NCI-H69 (cell line): ENCODE measurements around the gene TMUB2.
"Not testable (repeated sequence)": the region's sequence is repeated elsewhere in the genome, so short reads cannot be mapped to it uniquely, and the experiment has no call there.

Source experiments
- DNase-seq: peaks from one replicate; lab custom pipeline; 2025; lab: John Stamatoyannopoulos, UW

Gene TMUB2

DNA sequence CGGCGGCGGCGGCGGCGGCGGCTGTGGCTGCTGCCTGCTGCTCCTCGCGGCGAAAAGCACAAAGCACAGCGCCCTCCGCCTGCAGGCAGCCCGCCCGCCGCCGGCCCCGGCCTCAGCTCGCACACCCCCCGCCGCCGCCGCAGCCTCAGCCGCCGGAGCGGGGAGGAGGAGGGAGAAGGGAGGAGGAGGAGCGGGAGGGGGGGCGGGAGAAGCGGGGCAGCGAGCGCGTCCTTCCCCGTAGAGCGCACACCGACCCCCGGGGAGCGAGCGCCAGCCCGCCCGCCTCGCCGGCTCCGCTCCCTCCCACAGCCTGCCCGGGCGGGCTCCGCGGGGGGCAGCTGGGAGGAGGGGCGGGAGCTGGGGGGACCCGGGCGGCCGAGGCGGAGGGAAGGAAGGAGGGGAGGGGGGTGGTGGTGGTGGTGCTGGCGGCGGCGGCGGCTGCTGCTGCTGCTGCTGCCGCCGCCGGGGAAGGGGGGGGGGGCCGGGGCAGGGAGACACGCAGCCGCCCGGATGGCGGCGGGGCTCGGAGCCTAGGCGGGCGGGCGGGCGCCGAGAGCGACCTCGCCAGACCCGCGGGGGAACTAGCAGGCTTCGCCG is 32.9 kb downstream of the TMUB2 start, which contains the start of gene UBTF:
Gene UBTF, minus strand, starts transcription at position 60 of the 597 bp plus-strand sequence. CDS start 1,446 bp downstream, outside the sequence.
- DNase-seq, result peak; percentile 97

DNA sequence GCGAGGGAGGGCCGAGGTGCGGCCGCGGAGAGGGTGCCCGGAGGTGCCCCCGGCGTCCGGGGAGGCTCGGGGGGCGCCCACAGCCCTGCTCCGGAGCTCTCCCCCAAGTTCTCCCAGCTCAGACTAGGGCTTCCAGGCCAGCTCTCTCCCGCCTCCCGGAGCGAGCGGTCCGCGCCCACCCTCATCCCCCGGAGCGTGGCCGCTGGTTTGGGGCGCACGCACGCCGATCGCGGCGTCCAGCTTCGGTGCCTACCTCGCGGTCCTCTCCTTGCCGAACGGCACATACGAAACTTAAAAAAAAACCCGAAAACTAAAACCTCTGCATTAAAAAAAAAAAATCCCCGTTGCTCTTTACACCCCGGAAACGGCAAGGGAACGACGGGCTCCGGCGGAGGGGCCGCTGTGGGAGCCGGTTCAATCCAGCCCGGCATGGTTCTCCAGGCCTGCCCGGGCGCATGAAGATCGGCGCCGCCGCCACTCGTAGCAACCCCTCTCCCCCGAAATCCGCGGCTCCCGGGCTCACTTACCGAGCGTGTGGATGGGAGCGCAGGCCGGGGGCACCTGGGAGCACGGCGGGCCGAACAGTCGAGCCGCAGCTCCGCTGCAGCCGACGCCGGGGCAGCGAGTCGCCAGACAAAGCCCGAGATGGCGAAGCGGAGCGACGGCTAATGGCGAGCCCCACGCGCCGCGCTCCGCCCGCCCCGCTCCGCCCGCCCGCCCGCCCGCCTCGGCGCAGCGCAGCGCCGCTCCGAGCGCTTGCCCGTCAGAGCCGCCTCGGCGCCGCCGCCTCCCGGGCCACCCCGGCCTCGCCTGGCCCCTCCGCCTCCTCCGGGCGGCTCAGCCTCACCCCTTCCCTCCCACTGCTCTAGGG is 33.7 kb downstream of the TMUB2 start:
- peak; percentile 75 for DNase-seq

DNA sequence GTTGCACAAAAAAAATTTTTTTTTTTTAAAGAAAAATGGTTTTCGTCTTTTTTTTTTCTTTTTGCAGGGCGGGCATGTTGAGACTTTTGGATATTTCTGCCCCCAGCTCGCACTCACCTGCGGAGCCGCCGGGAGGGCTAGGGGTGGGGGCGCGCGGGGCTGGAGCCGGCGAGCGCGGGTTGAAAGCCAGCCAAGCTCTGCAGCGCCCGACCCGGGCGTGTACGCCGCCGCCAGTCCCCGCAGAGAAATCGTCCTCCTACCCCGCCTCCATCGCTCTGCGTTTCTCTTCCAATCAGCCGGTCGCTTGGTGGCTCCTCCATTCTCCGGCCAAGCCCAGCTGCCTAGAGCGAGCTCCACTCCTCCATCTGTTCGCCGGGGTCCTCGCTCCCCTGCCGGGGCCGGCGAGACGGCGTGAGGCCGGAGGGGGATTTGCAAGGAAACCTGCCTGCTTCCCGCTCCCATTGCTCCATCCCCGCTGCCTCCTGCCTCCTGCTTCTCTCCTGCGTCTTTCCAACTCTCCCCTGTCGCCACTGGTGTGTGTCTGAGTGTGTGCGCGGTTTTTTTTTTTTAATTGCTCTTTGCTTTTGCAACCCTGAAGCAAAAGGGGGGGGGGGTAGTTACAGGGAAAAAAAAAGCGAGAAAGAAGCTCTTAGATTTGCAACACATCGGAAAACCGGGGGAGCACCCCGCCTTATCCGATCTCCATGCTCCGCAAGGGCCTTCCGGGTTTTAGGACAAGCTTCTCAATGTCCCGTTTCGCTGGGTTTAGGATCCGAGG is 34.5 kb downstream of the TMUB2 start:
- peak; percentile 90 for DNase-seq

DNA sequence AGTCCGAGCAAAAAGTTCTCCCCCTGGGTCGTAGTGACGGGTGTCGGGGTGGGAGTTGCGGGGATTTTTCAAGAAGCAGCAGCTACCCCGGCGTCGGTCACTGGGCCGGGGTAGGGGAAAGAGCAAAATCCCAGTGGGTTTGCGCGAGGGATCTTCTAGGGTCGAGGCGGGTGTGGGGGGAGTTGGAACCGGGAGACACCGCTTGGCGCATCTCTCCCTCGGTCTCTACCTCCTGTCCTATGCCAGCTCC is 35.0 kb downstream of the TMUB2 start:
- DNase-seq, result no peak

DNA sequence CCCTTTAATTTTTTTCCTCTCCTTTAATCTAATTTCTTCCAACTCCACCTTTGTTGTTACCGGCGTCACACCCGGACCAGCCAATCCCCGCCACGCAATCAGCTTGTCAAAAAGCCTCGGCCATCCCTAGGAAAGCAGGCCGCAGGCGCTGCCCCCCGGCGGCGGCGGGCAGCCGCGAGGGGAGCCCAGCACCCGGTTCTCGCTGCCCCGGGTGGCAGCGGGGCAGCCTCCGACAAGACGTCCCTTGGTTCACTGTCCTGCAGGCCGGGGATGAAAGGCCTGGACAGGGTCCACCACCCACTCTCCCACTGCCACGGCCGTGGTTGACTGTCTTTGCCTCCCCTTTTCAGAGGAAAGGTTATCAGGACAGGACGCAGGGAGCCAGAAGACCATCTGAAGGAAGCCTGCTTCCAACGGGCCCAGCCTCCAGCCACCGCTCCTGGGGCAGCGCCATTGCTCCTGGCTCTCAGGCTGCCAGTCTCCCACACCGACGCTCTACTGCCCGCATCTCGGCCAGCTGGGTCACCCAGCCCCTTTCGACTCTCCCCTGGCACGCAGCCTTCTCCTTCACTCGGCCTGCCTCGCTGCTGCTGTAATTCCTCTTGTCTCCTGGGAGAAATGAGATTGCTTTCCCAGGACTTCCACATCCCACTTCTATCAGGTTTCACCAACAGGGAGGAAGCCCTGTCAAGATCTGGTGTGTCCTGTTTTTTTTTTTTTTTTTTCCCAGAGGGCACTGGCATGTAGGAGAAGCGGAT is 35.5 kb downstream of the TMUB2 start:
- peak; percentile 88 for DNase-seq

DNA sequence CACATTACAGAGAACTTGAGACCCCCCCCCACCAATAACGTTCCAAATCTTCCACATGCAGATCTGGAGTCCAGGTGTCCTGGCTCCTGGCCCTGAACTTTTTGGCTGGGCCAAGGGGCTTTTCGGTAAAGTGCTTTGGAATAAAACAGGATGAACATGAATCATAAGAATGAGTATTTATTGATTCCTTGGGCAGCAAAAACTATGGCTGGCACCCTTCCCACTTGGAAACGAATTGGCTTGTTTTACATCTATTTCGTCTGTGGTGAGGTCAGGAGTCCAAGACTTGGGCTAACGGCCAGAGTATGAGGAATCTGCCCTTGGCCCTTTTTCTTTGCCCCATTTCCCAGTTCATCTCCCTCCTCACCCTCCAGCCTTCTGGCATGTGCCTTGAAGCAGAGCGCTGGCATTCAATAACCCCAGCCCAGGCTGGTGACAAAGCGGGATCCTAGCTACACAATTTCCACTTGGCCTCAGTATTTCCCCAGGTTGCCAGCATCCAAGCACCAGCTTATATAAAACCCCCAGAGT is 36.8 kb downstream of the TMUB2 start:
- DNase-seq, result no peak

DNA sequence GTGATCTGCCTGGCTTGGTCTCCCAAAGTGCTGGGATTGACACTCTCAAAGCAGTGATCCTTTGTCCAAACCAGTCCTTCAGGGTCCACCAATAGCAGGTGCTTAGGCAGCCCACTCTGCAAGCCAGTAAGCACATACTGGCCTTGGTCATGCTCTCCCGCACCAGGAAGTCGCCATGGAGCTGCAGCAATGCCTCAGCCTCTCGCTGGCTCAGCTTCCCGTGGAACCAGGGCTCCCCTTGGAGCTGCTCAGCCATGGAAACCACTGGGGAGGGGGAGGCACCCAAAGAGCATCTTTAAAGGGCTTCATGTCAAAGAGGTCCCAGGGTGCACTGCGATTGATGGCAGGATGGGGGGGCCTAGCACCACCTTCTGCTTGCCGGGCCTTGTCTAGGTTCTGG is 42.3 kb downstream of the TMUB2 start:
- DNase-seq, result no peak

DNA sequence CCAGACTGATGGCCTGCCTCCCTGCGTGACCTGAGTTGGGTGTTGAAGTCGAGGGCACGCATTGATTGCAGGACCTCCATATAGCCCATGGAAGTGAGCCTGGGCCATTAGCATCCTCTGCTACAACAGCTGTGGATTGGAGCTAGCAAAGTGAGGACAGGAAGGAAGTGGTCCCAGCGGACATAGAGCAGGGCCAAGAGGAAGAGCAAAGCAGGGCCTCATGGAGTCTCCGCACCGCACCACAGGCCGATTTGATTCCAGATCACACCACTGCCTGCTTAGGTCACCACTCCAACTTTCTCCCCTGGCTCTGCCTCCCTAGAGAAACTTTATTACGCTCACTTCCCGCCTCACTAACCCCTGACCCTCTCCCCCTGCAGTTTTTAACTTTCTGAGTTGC is 43.4 kb downstream of the TMUB2 start:
- no peak for DNase-seq

DNA sequence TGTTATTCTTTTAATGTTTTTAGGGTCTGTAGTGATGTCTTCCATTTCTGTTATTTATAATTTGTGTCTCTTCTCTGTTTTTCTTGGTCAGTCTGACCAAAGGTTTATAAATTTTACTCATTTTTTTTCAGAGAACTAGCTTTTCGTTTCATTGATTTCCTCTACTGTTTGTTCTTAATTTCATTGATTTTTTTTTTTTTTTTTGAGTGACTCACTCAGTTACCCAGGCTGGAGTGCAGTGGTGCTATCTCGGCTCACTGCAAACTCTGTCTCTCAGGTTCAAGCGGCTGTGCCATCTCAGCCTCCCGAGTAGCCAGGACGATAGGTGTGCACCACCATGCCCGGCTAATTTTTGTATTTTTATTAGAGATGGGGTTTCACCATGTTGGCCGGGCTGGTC is 45.3 kb downstream of the TMUB2 start:
- DNase-seq, result no peak

DNA sequence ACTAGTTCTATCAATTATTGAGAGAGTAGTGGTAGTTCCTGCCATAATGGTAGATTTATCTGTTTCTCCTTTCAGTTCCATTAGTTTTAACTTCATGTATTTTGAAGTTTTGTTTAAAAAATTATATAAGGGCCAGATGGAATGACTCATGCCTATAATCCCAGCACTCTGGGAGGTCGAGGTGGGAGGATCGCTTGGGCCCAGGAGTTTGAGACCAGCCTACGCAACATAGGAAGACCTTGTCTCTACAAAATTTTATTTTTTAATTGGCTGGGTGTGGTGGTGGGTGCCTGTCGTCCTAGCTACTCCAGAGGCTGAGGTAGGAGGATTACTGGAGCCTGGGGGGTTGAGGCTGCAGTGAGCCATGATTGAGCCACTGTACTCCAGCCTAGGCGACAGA is 46.8 kb downstream of the TMUB2 start:
- DNase-seq, result no peak

DNA sequence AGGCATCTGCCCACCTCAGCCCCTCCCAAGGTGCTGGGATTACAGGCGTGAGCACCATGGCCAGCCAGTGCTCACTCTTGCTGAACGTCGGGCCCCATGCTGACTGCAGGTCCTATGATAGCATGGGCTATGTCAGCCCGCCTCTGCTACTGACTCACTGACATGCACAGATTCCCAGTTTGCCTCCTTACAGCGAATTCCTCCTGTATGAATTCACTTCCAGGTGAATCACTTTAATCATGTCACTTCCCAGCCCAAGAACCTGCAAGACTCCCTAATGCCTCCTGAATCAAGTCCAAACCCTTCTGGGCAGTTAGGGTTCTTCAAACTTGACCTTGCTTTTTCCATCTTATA is 48.8 kb downstream of the TMUB2 start:
- no peak for DNase-seq

DNA sequence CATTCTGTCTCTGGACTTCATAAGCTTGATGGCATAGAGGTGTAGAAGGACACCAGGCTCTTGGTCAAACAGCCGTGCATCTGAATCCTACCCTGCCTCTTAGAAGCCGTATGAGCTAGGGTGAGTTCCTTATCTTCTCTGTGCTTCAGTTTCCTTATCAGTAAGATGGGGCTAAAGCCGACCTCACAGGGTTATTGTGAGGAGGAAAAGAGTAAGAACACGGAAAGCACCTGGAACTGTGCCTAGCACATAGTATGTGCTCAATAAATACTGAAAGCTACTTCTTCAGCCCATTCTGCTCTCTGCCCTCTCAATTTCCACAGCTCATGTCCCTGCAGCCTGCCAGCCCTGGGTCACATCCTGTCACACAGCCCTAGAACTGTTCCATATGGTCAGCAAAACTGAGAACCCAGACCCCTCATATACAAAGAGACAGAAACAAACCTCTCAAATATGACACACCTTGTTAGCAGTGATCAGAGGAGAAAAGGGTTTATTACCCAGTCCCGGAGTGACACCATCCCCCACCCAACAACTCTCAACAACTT is 49.7 kb downstream of the TMUB2 start:
- no peak for DNase-seq

DNA sequence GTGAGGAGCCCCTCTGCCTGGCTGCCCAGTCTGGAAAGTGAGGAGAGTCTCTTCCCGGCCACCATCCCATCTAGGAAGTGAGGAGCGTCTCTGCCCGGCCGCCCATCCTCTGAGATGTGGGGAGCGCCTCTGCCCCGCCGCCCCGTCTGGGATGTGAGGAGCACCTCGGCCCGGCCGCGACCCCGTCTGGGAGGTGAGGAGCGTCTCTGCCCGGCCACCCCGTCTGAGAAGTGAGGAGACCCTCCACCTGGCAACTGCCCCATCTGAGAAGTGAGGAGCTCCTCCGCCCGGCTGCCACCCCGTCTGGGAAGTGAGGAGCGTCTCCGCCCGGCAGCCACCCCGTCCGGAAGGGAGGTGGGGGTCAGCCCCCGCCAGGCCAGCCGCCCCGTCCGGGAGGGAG is 51.1 kb downstream of the TMUB2 start:
- not testable (repeated sequence) for DNase-seq

DNA sequence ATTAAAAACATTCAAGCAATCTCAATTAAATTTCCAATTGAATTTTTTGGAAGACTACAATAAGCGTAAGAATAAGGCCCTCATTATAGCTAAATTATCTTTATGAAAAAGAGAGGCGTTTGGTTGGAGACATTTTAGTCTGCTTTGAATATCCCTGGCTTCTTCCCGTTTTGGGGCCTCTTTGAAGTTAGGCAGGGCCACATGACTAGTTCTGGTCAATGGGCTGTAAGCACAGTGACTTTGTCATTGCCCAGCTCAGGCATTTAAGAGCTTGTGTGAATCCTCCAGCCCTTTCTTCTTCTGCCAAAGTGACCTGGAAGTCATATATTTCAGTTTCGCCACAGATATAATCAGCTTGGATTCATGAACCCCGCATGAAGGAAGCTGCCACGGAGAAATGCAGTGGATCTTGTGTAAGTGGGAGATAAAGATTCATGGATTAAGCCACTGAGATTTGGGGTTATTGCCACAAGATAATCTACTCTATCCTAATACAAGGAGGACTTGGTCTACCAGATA is 54.4 kb downstream of the TMUB2 start:
- DNase-seq, result no peak
